HL-60 (cell line): ENCODE data around the gene LDB3.

ENCODE experiments used
- DNase-seq, 2 experiments: peaks; one replicate each; pipeline ENCODE4 v3.0.0-alpha.2; 2010 to 2020; ENCODE audit warnings: low read depth in 1 of 2, low spot score in 1 of 2
- H3K27ac ChIP-seq: fragments of 250-450 bp; sonication (Bioruptor Pico); replicated peaks from 2 replicates; pipeline ENCODE4 v1.5.1; 2020; ENCODE audit warnings: mild to moderate bottlenecking, moderate library complexity
- H3K27me3 ChIP-seq: fragments of 250-450 bp; sonication (Bioruptor Pico); 2 replicates; pipeline ENCODE4 v1.5.1; 2021; ENCODE audit warnings: mild to moderate bottlenecking, moderate library complexity; ENCODE audit not compliant: insufficient read depth, poor library complexity, severe bottlenecking
- H3K4me3 ChIP-seq: replicated peaks from 2 replicates; pipeline ENCODE4 v1.5.1; 2011; ENCODE audit warnings: mild to moderate bottlenecking, control low read depth, low read length; ENCODE audit not compliant: insufficient read depth
- CTCF ChIP-seq: IDR thresholded peaks from one replicate; pipeline ENCODE4 v1.5.1; 2011; ENCODE audit warnings: low read length, control low read depth, inconsistent platforms; ENCODE audit not compliant: insufficient read depth
- GABPA ChIP-seq: IDR thresholded peaks from 2 replicates; pipeline ENCODE4 v1.6.1; 2012; ENCODE audit warnings: low read depth
- POLR2AphosphoS5 ChIP-seq: IDR thresholded peaks from 2 replicates; pipeline ENCODE4 v1.6.1; 2012; ENCODE audit warnings: low read depth
- REST ChIP-seq: IDR thresholded peaks from 2 replicates; pipeline ENCODE4 v1.6.1; 2012; ENCODE audit warnings: low read depth; ENCODE audit not compliant: insufficient replicate concordance
- SPI1 ChIP-seq: IDR thresholded peaks from 2 replicates; pipeline ENCODE4 v1.6.1; 2012; ENCODE audit warnings: low read depth, mild to moderate bottlenecking, borderline replicate concordance

The LDB3 gene

GRCh38 chr10:86728056-86728455, 59.7 kb downstream of the LDB3 start:
- H3K4me3 ChIP-seq: no peak overlapping the region
- TF ChIP-seq CTCF (no peak), GABPA (no peak), REST (no peak), POLR2AphosphoS5 (no peak), SPI1 (no peak)

GRCh38 chr10:86729677-86730076, 61.4 kb downstream of the LDB3 start:
- no peak overlapping the region for H3K4me3 ChIP-seq
- no peak overlapping the region for H3K27ac ChIP-seq
- peaks cover 2% of the 10 kb centered on the region for H3K27me3 ChIP-seq
- TF ChIP-seq REST (no peak), SPI1 (no peak), GABPA (no peak), CTCF (no peak), POLR2AphosphoS5 (no peak)
- no peak for DNase-seq

More at GRCh38 chr10:86728056-86728455, 59.7 kb downstream of the LDB3 start:
- Histone ChIP-seq H3K27me3 (peaks cover 2% of the 10 kb centered on the region), H3K27ac (no peak overlapping the region)
- no peak for DNase-seq

- Histone ChIP-seq H3K4me3 (no peak overlapping the region), H3K27ac (no peak overlapping the region), H3K27me3 (peaks cover 2% of the 10 kb centered on the region)
- no peak for DNase-seq
- TF ChIP-seq CTCF: no peak
- TF ChIP-seq SPI1: no peak
- TF ChIP-seq REST: no peak
- no peak for TF ChIP-seq POLR2AphosphoS5
- no peak for TF ChIP-seq GABPA
These were observed 61.9 kb downstream of the LDB3 start for GRCh38 chr10:86730227-86730626.
